ENCODE results near the gene ZNF732.
"Not testable (repeated sequence)": the region's sequence is repeated elsewhere in the genome, so short reads cannot be mapped to it uniquely, and the experiment has no call there.

The ZNF732 gene
- long read RNA-seq, donor 1, partial matches to known transcripts, result 0 of 2 reads
- long read RNA-seq, donor 1, other reads (novel, unspliced or antisense), result 0 of 2 reads
- long read RNA-seq, donor 2, partial matches to known transcripts, result 0 of 1 reads
- long read RNA-seq, donor 2, other reads (novel, unspliced or antisense), result 0 of 1 reads
- long read RNA-seq, donor 3, result 0 reads
- long read RNA-seq, donor 4, partial matches to known transcripts, result 0 of 5 reads
- long read RNA-seq, donor 4, other reads (novel, unspliced or antisense), result 5 of 5 reads
- long read RNA-seq, donor 5, result 0 reads
- long read RNA-seq, donor 6, result 0 reads
- long read RNA-seq, donor 7, partial matches to known transcripts, result 0 of 1 reads
- long read RNA-seq, donor 7, other reads (novel, unspliced or antisense), result 0 of 1 reads
- long read RNA-seq, donor 8, result 0 reads

- DNase-seq, result peak; percentile 81
Measured at GRCh38 chr4:304969-305680, at the start of gene ZNF732. ZNF732 (minus strand) TSS chr4:305474; CDS start chr4:305310, 164 bp downstream.

DNA sequence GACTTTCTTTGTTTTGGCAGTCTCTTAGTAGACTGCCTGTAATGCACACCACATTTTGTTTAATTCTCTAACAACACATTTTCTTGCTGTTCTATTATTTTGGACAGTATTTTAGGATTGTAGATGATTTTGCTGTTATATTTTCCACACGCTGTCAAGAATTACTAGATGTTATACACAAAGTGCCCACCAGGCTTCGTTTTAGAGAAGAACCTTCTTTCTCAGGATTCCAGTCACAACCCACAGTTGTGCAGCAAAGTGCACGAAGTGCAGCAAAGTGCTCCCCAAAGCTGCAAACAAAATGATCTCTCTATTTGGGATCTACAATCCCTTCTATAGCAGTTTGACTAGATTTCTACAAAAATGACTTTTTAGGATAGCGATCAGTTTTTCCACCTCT, 34.7 kb upstream of the ZNF732 start:
- DNase-seq, result no peak

- DNase-seq, result no peak
Measured at GRCh38 chr4:338759-339097, 33.5 kb upstream of the ZNF732 start.

DNA sequence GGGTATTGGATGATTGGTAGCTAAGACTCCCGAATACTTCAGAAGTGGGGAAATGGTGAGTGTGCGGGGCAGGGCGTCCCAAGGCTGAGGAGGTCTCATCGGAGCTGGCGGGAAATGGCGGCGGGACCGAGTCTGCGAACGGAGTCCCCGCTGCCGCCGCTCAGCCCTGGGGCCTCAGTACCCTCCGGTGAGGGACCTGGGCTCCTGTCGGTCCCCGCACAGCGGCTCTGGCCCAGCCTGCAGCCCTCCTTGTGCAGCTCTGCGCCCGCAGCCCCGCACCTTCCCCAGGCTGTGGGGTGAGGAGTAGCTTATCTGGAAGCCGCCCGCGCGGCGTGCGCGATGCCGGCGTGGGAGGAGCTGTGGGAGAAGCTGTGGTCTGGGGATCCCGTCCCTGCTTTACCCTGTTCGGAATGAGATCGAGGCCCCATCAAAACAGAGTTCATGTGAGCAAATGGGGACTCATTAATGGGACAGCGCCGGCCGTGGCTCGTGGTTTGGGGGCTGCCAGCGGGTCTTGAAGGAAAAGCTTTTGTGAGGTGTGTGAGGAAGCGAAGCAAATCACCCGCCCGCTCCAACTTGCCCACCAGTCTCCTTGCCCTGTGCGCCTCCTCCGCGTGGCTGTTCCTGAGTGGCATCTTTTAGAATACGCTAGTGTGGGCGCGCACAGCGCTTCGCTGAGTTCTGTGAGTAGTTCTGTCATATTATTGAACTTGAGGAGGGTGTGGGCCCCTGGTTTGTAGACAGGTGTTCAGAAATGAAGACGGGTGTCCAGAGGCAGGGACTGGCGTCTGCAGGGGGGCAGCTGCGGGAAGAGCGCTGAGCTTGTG, 32.9 kb upstream of the ZNF732 start:
- peak; percentile 94 for DNase-seq

- DNase-seq, result peak; percentile 93
Measured at GRCh38 chr4:337143-337931, 32.1 kb upstream of the ZNF732 start, which contains the start of gene ZNF141. ZNF141 (plus strand) TSS chr4:337814; CDS start chr4:337984, 170 bp downstream.

- no peak for DNase-seq
Measured at GRCh38 chr4:336893-337142, 31.5 kb upstream of the ZNF732 start.

DNA sequence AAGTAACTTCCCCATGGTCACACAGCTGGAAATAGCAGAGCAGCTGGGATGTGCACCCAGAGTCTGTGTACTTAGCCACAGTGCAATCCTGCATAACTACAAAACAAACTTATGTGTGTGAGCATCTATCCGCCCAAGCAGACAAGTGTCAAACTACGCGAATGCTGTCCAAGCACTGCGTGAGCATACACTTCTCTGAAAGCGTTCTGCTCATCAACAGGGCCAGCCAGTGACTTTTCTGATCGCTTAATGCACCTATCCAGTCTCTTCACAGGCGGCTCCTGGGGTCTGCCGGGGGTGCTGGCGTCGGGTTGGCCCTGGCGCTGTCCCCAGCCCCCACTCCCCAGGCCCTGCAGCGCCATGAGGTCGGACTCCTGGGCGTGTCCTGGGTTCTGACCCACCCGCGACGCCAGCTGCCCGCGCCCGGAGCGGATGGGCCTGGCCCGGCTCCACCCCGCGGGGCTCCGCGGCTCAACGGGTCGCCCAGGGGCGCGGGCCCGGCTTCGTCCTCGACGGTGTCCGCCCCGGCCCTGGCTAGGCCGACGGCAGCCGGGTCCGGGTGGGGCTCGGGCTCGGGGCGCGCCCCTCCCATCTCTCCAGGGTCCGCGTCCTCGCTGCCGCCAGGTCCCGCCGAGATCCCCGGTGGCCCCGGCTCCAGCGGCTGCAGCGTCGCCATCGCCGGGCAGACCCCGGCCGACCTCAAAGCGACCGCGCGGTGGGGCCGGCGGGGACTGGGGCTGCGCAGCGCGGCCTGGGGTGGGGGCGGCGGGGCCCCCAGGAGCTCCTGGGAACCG, 31.0 kb upstream of the ZNF732 start:
- DNase-seq, result peak; percentile 70

GRCh38 chr4:335515-335914, 30.2 kb upstream of the ZNF732 start:
- no peak for DNase-seq

DNA sequence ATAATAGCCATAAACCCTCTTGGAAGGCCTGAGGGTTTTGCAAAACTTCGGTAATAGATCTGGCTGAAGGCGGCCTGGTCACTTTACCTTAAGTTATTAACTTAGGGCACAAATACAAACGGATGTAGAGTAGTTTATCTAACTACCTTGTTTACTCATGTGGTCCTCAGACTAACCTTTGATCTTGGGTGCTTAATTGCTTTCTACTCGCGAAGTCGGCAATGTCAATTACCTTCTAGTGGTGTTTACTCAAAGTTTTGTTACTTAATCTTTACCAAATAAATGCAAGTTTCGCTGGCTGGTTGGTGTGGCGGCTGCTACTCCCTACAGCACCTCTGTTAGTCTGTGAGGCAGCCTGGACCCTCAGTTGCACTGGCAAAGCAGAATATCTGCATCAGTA, 23.5 kb upstream of the ZNF732 start:
- DNase-seq, result no peak

- no peak for DNase-seq
Measured at GRCh38 chr4:314296-314903, 9.1 kb upstream of the ZNF732 start.

GRCh38 chr4:309807-310206, 4.5 kb upstream of the ZNF732 start:
- no peak for DNase-seq

DNA sequence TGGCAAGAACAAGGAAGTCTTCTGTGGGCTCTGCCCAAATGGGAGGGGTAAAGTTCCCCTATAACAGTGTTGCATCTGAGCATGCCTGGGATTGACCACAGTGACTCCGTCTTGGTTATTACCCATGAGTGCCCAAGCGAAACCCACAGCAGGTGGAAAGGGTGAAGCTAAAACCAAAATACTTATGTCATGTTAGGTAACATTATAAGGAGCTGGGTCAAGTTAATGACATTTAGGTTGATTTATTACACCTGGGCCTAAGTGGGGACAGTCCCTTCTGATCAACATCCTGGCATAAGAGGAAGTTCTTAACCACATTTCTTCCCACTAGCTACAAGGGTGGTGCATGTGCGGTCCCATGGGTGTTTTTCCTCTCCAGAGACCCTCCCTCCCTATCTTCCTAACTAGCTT, 1.3 kb upstream of the ZNF732 start:
- no peak for DNase-seq

DNA sequence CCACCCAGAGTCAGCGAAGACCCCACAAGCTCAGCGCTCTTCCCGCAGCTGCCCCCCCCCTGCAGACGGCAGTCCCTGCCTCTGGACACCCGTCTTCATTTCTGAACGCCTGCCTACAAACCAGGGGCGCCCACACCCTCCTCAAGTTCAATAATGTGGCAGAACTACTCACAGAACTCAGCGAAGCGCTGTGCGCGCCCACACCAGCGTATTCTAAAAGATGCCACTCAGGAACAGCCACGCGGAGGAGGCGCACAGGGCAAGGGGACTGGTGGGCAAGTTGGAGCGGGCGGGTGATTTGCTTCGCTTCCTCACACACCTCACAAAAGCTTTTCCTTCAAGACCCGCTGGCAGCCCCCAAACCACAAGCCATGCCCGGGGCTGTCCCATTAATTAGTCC, 758 bp downstream of the ZNF732 start:
- DNase-seq, result not testable (repeated sequence)

DNA sequence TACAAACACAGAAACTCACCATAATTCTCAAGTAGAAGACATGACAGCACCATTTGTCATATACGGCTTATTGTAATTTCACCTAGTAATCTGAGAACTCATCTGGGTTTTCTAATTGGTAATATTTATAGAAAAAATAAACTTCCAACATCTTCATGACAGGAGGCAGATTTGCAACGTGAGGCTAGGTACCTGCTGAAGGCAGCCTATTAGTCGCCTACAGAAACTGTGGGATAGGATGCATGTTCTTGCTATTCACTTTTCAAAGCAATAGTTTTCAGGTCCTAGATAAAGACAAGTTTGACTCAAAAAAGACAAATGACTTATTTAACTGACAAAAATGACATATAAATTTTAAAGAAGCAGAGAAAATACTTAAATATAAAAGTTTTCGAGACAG, 2.9 kb downstream of the ZNF732 start:
- DNase-seq, result no peak

GRCh38 chr4:294732-295131, 10.5 kb downstream of the ZNF732 start:
- DNase-seq, result no peak

DNA sequence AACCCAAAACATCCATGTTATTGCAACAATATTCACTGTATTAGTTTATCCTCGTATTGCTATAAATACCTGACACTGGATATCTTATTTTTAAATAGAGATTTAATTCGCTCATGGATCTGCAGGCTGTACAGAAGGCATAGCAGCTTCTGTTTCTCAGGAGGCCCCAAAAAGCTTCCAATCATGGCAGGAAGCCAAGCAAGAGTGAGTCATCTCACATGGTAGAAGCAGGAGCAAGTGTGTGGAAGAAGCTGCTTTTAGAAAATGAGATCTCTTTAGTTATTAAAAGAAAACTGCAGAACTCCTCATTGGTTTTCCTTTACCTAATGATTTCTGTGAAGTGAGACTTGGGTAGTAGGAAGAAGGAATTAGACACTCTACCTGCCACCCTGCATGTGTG, 16.4 kb downstream of the ZNF732 start:
- DNase-seq, result no peak

DNA sequence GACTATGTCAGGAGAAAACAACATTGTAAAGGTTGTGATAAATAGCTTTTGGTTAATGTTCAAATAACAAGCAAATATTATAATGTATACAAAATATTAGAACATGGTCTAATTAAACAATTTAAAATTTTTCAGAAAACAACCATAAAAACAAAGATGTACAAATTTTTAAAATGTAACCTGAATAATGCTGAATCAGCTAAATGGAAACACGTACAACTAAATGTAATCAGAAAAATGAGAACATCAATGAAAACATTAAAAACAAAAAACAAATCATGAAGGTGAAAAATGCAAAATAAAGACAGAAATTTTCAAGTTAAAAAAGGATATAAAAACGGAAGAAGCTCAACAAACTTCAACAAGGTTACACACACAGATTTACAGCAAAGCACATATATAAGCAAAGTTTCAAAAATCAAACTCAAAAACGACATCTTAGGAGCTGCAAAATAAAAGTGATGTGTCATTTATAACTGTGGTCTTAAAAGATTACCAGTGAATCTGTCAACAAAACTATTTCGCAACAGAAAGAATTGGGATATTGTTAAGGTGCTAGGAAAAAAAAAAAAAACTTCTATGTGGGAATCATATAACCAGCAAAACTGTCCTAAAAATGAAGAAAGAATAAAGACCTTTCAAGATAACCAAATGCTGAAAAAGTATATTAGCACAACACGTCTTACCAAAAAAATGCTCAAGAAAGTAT, 31.8 kb downstream of the ZNF732 start:
- no peak for DNase-seq

GRCh38 chr4:271492-272103, 33.7 kb downstream of the ZNF732 start:
- no peak for DNase-seq

DNA sequence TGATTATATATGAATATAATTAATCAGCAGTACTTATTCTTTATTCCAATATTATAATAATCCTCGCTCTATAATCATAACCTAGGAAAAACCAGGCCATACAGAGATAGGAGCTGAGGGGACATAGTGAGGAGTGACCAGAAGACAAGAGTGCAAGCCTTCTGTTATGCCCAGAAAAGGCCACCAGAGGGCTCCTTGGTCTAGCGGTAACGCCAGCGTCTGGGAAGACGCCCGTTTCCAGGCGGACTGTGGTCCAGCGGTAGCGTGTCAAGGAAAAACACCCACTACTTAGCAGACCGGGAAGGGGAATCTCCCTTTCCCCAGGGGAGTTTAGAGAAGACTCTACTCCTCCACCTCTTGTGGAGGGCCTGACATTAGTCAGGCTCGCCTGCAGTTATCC, 46.0 kb downstream of the ZNF732 start:
- DNase-seq, result not testable (repeated sequence)

DNA sequence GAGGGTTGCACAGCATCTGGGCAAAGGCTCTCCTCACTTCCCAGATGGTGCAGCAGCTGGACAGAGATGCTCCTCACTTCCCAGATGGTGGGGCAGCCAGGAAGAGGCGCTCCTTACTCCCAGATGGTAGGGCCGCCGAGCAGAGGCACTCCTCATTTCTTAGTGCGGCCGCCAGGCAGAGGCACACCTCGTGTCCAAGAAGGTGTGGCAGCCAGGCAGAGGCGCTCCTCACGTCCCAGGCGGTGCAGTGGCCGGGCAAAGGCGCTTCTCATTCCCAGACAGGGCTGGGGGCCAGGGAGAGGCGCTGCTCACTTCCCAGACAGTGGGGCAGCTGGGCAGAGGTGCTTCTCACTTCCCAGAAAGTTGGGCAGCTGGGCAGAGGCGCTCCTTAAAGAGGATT, 48.8 kb downstream of the ZNF732 start:
- DNase-seq, result no peak
